AG04450 (cell line): ENCODE results near the gene JAK1. TPM values are rescaled to one million over a fixed set of nuclear protein-coding genes. Genes with fewer than 3 reads are reported as not detected.

Experiments
- CTCF ChIA-PET: fragments of 300-600, 350-600 bp; formaldehyde crosslinking; extraction: SDS; loops from one replicate; lab custom pipeline; 2022; ENCODE audit warnings: antibody characterized with exemption, inconsistent platforms; lab: Charles Lee
- POLR2A ChIA-PET: fragments of 350-600 bp; formaldehyde crosslinking; extraction: SDS; loops from one replicate; lab custom pipeline; 2021; ENCODE audit warnings: antibody characterized with exemption, inconsistent platforms; lab: Yijun Ruan, JAX
- DNase-seq: peaks from one replicate; pipeline ENCODE4 v3.0.0-alpha.2; 2011; ENCODE audit warnings: low read depth, low spot score
- H3K27ac ChIP-seq: one replicate; pipeline ENCODE4 v1.5.1; 2012; ENCODE audit warnings: low read depth, low read length, control low read depth
- H3K27me3 ChIP-seq: one replicate; pipeline ENCODE4 v1.6.0; 2012; ENCODE audit warnings: low read length; ENCODE audit not compliant: control insufficient read depth, insufficient read depth
- H3K4me3 ChIP-seq: 2 replicates; pipeline ENCODE4 v1.5.1; 2011; ENCODE audit warnings: mild to moderate bottlenecking, low read depth, low read length, control low read depth
- H3K9me3 ChIP-seq: 2 replicates; pipeline ENCODE4 v1.5.1; 2012; ENCODE audit warnings: low read length; ENCODE audit not compliant: control insufficient read depth, insufficient read depth
- CTCF ChIP-seq: IDR thresholded peaks from 2 replicates; pipeline ENCODE4 v1.5.1; 2011; ENCODE audit warnings: low read depth, low read length, control low read depth, inconsistent platforms
- polyA plus RNA-seq: library from polyadenylated mRNA; depleted of rRNA; stranded (reverse); fragments of >200 nt; gene quantifications from 2 replicates; pipeline ENCODE4 v1.2.3, GENCODE V29; 2011

JAK1 gene
- polyA plus RNA-seq, 1 experiment = 141 TPM

DNA sequence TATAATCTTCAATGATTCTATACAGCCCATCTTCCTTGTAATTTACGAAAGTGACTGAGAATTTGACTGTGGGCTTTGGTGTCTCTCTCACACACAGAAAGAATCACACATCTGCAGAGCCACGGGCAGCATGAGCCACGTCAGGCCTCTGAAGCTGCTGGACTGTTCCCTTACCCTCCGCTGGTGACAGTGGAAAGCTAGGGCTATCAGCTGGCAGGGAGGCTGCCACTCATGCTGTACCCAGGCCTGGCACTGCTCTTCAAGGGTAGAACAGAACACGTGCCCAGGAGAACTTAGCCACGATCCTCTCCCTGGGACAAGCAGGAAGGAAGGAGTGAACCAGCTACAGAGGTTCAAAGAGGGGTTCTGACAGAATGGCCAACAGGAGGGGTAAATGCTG is 90.7 kb downstream of the JAK1 start:
- no peak for TF ChIP-seq CTCF
- POLR2A ChIA-PET = no interaction called here
- H3K9me3 ChIP-seq = no peaks in the 10 kb centered on the region
- CTCF ChIA-PET = no interaction called here
- H3K27ac ChIP-seq = no peak overlapping the region
- H3K27me3 ChIP-seq = no peaks in the 10 kb centered on the region
- no peak for DNase-seq
- H3K4me3 ChIP-seq = no peak overlapping the region

DNA sequence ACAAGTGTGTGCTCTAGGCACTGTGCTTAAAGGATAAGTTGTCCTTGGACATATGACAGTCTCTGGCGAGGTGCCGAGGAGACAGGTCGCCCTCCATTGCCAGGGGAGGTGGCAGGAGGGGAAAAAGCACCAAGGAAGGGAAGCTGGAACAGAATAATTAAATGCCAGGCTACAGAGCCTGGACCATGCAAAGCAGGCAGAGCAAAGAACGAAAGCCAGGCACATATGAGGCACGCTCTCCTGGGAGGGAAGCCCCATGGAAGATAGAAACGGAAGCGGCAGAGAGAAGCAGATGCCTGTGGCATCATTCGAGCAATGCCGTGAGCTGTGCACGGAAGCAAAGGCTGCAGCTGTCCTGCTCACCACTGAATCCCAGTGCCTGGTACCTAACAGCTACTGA is 91.2 kb downstream of the JAK1 start:
- ChIA-PET CTCF (no interaction called here), POLR2A (no interaction called here)
- Histone ChIP-seq H3K4me3 (no peak overlapping the region), H3K27me3 (no peaks in the 10 kb centered on the region), H3K9me3 (no peaks in the 10 kb centered on the region), H3K27ac (no peak overlapping the region)
- DNase-seq = no peak
- TF ChIP-seq CTCF = no peak

GRCh38 chr1:64874666-64875065 is 91.7 kb downstream of the JAK1 start:
- TF ChIP-seq CTCF = no peak
- POLR2A ChIA-PET = no interaction called here
- no peak overlapping the region for H3K27ac ChIP-seq
- no peak overlapping the region for H3K4me3 ChIP-seq
- H3K9me3 ChIP-seq = no peaks in the 10 kb centered on the region
- H3K27me3 ChIP-seq = no peaks in the 10 kb centered on the region
- no peak for DNase-seq
- CTCF ChIA-PET = interaction anchor here (1.1 kb wide), 1 partner anchor 201 kb away, joined by 3 read pairs; no protein-coding TSS in a partner anchor

GRCh38 chr1:64873576-64873975 is 92.8 kb downstream of the JAK1 start:
- no peak overlapping the region for H3K27ac ChIP-seq
- DNase-seq = no peak
- no peaks in the 10 kb centered on the region for H3K9me3 ChIP-seq
- no peak overlapping the region for H3K4me3 ChIP-seq
- POLR2A ChIA-PET = no interaction called here
- TF ChIP-seq CTCF = no peak
- no peaks in the 10 kb centered on the region for H3K27me3 ChIP-seq
- CTCF ChIA-PET = interaction anchor here (1.1 kb wide), 1 partner anchor 202 kb away, joined by 3 read pairs; no protein-coding TSS in a partner anchor

DNA sequence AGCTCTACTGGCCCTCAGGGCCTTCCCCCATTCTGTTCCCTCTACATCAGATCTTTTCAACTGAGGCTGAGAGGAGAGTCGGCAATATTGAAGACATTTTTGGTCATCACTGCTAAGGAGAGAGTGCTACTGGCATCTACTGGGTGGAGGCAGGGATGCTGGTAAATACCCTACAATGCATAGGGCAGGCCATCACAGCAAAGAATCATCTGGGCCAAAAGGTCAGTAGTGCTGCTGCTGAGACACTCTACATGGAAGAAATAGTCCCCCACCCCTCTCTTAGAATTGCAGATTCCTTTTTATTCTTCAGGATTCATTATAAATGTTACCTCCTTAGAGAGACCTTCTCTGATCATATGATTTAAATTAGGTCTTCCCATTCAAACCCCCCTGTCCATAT is 94.3 kb downstream of the JAK1 start:
- no peak for DNase-seq
- Histone ChIP-seq H3K9me3 (no peaks in the 10 kb centered on the region), H3K4me3 (no peak overlapping the region), H3K27ac (no peak overlapping the region), H3K27me3 (no peaks in the 10 kb centered on the region)
- ChIA-PET POLR2A (no interaction called here), CTCF (no interaction called here)
- TF ChIP-seq CTCF = no peak
